K562 (cell line): ENCODE data around the gene GMPR. TPM values are rescaled to one million over a fixed set of nuclear protein-coding genes. Genes with fewer than 3 reads are reported as not detected.

Experiments
- BCL6 ChIP-seq: fragments of 250-450 bp; sonication (Bioruptor Pico); IDR thresholded peaks from 2 replicates; pipeline ENCODE4 v1.4.0; 2020
- BRF2 ChIP-seq: IDR thresholded peaks from 3 replicates; pipeline ENCODE4 v1.6.1; 2011; ENCODE audit warnings: borderline replicate concordance, mild to moderate bottlenecking; ENCODE audit not compliant: insufficient read length, insufficient read depth
- CBFB ChIP-seq: sonication (generic); formaldehyde crosslinking; IDR thresholded peaks from 2 replicates; pipeline ENCODE4 v1.4.0; 2020; ENCODE audit warnings: mild to moderate bottlenecking, missing genetic modification reagents
- ELF2 ChIP-seq: fragments of 250-450 bp; sonication (Bioruptor Pico); IDR thresholded peaks from 2 replicates; pipeline ENCODE4 v1.5.0; 2021; ENCODE audit warnings: mild to moderate bottlenecking
- FOXM1 ChIP-seq, 2 experiments: fragments of 450-650 bp in 1 of 2; sonication (generic) in 1 of 2; formaldehyde crosslinking in 1 of 2; IDR thresholded peaks; 2 replicates each; pipeline versions ENCODE4 v1.6.1 to v1.9.0; 2017 to 2022; ENCODE audit warnings: low read depth in 2 of 2, mild to moderate bottlenecking in 2 of 2, missing genetic modification reagents in 1 of 2, moderate library complexity in 1 of 2
- GTF2B ChIP-seq: IDR thresholded peaks from 2 replicates; pipeline ENCODE4 v1.6.1; 2011; ENCODE audit not compliant: insufficient read length; ENCODE audit errors: extremely low read depth
- HNRNPL ChIP-seq: fragments of 200-400 bp; formaldehyde crosslinking; IDR thresholded peaks from 2 replicates; pipeline ENCODE4 v1.6.1; 2017; ENCODE audit warnings: low read depth, mild to moderate bottlenecking, low read length
- MTF1 ChIP-seq: fragments of 250-450 bp; sonication (Bioruptor Pico); IDR thresholded peaks from 2 replicates; pipeline ENCODE4 v1.9.0; 2021; ENCODE audit warnings: moderate library complexity, mild to moderate bottlenecking, inconsistent platforms, borderline replicate concordance
- NFXL1 ChIP-seq: fragments of 450-650 bp; formaldehyde crosslinking; IDR thresholded peaks from 2 replicates; pipeline ENCODE4 v1.4.0; 2021; ENCODE audit warnings: mild to moderate bottlenecking
- PRDM10 ChIP-seq: fragments of 450-650 bp; IDR thresholded peaks from 2 replicates; pipeline ENCODE4 v1.6.1; 2018; ENCODE audit not compliant: partially characterized antibody
- RBBP5 ChIP-seq: fragments of 200-600 bp; sonication (generic); IDR thresholded peaks from 2 replicates; pipeline ENCODE4 v1.6.1; 2012; ENCODE audit warnings: borderline replicate concordance, mild to moderate bottlenecking, low read length, control low read depth, inconsistent platforms; ENCODE audit not compliant: insufficient read depth, poor library complexity, severe bottlenecking
- RUNX1 ChIP-seq: sonication (generic); IDR thresholded peaks from 2 replicates; pipeline ENCODE4 v1.6.1; 2016; ENCODE audit warnings: antibody characterized with exemption, low read depth
- SMARCC2 ChIP-seq: fragments of 450-650 bp; IDR thresholded peaks from 2 replicates; pipeline ENCODE4 v1.6.1; 2017; ENCODE audit warnings: antibody characterized with exemption, moderate library complexity, mild to moderate bottlenecking, low read depth
- SNAPC5 ChIP-seq: fragments of 250-450 bp; sonication (Bioruptor Pico); IDR thresholded peaks from 2 replicates; pipeline ENCODE4 v1.8.0; 2021; ENCODE audit warnings: moderate library complexity, mild to moderate bottlenecking, inconsistent platforms
- STAT5A ChIP-seq: IDR thresholded peaks from 2 replicates; pipeline ENCODE4 v1.6.1; 2012; ENCODE audit warnings: low read length, inconsistent platforms, borderline replicate concordance
- TAF7 ChIP-seq: fragments of 450-650 bp; IDR thresholded peaks from 2 replicates; pipeline ENCODE4 v1.6.1; 2016; ENCODE audit warnings: missing genetic modification characterization, missing compliant biosample characterization
- THRAP3 ChIP-seq: fragments of 450-650 bp; IDR thresholded peaks from 2 replicates; pipeline ENCODE4 v1.6.1; 2016; ENCODE audit warnings: mild to moderate bottlenecking, inconsistent platforms, borderline replicate concordance
- ZNF23 ChIP-seq: fragments of 250-450 bp; sonication (Bioruptor Pico); IDR thresholded peaks from 2 replicates; pipeline ENCODE4 v1.4.0; 2020; ENCODE audit warnings: mild to moderate bottlenecking
- polyA plus RNA-seq, 8 experiments: library from polyadenylated mRNA; depleted of rRNA in 4 of 8; stranded (reverse) in 5 of 8; unstranded in 3 of 8; fragments of >200 nt; fragmentation: Nextera tagmentation in 2 of 8; fragmentation: Illumina TruSeq in 1 of 8; extraction: Ambion mirVana in 2 of 8; extraction: Trizol in 1 of 8; gene quantifications; 2 replicates each; pipeline versions ENCODE4 v1.2.1 to v1.2.3, GENCODE V29; 2011 to 2014; ENCODE audit warnings: inconsistent platforms in 1 of 8, missing spikeins in 1 of 8
- total RNA-seq, 7 experiments: library from RNA; depleted of rRNA in 6 of 7; stranded (reverse); fragments of >200 nt in 6 of 7; fragmentation: Illumina TruSeq in 2 of 7; extraction: Trizol in 2 of 7; gene quantifications; 2 replicates each; pipeline versions ENCODE4 v1.2.1 to v1.2.3, GENCODE V29; 2011 to 2021; ENCODE audit warnings: low replicate concordance in 1 of 7

The GMPR gene
- total and polyA plus RNA-seq, 9 of the 15 experiments (the other 6 are each of a cell fraction or from before 2014, with no cell fraction given) = 34.6 to 83.7 (median 49.8) TPM

- no peak for TF ChIP-seq MTF1 (CRISPR knock-in tag)
- TF ChIP-seq ELF2 (CRISPR knock-in tag) = peak; percentile 42; the same call in 1 of the 2 replicates
- peak; percentile 71 for TF ChIP-seq RBBP5
- no peak for TF ChIP-seq TAF7 (tag)
- no peak for TF ChIP-seq NFXL1 (CRISPR knock-in tag)
- TF ChIP-seq ZNF23 (CRISPR knock-in tag) = no peak
- TF ChIP-seq GTF2B = no peak
- no peak for TF ChIP-seq FOXM1 (IDR thresholded peaks at IDR 0.05; ENCODE audit: low read depth)
- TF ChIP-seq FOXM1 (CRISPR knock-in tag; IDR thresholded peaks at IDR 0.05; ENCODE audit: low read depth) = no peak
- no peak for TF ChIP-seq BRF2
- TF ChIP-seq STAT5A = no peak
- peak; percentile 63 for TF ChIP-seq PRDM10
- no peak for TF ChIP-seq RUNX1
- no peak for TF ChIP-seq BCL6 (CRISPR knock-in tag)
- no peak for TF ChIP-seq THRAP3
- TF ChIP-seq SNAPC5 (CRISPR knock-in tag) = no peak
- no peak for TF ChIP-seq SMARCC2
- no peak for TF ChIP-seq CBFB (CRISPR knock-in tag)
- 0 out of 2 replicates have a peak, but pooled peaks have one; percentile 44 for TF ChIP-seq HNRNPL
Measured at GRCh38 chr6:16238057-16238962, at the start of gene GMPR (continued).
